Ureter (tissue), 1 donor: Measurements from ENCODE around the gene THSD8. TPM values are rescaled to one million over a fixed set of nuclear protein-coding genes. Genes with fewer than 3 reads are reported as not detected.
A peak's percentile ranks its signal among the peaks of the same experiment; 100 is the strongest.

Experiments
- DNase-seq: peaks from one replicate; pipeline ENCODE4 v3.0.0-alpha.2; 2020; ENCODE audit warnings: low spot score
- total RNA-seq: library from RNA; stranded (reverse); gene quantifications from one replicate; pipeline ENCODE4 v1.2.4, GENCODE V29; 2023
- donor health status: DM: yes; HTN: yes; CAD: no.

Gene THSD8
- total RNA-seq, 1 donor from 2014 or later: 4.4 TPM

DNA sequence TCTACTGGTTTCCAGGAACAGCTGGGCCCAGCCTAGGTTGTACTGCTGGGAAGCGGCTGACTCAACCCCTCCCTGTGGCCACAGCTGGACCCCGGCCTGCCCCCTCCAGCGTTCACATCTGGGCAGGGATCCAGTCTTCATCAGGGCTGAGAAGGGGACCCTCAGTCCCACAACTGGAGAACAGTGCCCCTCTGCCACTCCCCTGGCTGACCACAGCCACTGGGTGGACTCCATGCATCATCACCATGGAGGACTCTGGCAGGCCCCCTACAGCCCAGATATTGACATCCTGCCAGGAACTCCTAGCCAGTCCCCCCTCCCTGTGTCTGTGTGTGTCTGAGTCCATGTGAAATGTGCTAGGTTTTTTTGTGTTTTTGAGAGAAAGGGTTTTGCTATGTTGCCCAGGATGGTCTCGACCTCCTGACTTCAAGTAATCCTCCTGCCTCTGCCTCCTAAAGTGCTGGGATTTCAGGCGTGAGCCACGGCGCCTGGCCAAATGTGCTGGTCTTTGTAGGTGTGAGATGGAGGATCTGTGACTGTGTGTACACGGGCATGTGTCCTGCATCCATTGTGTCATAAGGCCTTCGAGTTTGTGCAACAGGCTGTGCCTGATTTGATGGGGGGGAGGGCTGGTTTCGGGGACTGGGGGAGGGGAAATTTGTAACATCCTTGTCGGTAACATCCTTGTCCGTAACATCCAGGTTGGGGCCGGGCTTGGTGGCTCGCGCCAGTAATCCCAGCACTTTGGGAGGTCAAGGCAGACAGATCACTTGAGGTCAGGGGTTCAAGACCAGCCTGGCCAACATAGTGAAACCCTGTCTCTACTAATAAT is 22.5 kb upstream of the THSD8 start:
- peak; percentile 73 for DNase-seq

DNA sequence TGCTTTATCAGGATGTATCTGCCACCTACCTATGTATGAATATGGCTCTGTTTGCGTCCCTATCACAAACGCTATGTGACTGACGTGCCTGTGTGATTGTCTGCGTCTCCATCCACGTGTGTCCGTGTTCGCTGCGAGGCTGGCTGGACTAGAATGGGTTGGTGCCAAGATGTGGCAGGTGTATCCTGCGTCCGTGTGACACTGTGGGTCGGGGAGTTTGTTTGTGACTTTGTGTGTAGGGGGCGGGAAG is 19.8 kb upstream of the THSD8 start:
- peak; percentile 73 for DNase-seq

DNA sequence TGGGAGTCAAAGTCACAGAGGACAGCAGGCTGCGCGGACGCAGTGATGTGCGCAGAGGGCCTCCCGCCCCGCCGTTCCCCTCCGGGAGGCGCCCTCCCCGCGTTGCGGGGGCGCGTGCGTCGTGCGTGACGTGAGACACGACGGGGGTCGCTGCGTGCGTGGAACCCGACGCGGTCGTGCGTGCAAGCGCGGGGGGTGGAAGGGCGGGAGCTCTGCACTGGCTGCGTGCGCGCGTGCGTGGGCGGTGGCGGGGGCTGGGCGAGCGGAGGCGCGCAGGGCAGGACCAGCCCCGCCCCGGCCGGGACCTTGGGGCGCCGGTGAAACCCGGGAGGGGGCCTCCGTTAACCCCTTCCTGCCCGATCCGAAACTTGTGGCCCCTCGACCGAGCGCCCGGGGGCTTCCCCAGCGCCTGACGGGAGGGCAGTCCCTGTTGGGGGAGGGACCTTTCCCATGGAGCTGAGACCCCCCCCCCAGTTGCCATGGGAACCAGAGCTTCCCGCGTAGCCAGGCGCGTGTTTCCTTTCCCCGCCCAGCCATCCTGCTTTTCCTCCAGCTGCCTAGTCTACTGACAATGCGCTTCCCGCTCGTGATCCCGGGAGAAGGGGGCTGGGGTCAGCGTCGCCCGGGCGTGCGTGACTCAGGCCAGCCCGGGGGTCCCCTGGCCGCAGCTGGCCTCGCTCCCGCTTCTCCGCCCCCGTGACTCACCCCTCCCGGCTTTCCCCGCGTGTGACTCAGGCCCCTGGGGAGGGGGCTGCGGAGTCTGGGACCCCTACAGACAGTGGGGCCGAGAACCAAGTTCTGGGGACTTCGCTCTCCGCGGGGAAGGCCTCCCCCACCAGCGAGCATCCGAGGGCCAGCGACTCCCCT is 19.2 kb upstream of the THSD8 start:
- DNase-seq: peak; percentile 86

DNA sequence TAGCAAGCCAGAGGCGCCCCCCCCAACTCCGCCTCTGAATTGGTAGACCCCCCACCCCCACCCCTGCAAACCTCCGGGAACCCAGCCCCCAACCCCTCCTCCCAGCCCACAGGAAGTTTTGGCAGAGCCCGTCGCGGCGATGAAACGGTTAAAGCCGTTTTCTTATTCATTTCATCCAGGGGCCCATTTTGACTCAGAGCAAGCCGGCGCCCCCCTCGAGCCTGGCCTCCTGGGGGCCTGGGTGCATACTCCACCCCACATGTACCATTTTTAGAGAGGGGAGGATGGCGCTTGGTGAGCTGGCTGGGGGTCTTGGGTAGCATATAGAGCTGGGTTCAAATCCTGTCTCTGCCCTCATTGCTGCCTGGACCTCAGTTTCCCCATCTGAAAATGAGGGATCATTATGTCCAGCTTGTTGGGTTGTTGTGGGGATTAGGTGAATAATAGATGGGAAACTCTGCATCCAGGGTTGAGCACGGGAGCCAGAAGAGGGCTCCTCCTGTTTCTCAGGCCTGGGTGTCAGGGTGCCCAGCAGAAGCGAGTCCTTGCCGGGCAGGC is 18.5 kb upstream of the THSD8 start:
- no peak for DNase-seq

DNA sequence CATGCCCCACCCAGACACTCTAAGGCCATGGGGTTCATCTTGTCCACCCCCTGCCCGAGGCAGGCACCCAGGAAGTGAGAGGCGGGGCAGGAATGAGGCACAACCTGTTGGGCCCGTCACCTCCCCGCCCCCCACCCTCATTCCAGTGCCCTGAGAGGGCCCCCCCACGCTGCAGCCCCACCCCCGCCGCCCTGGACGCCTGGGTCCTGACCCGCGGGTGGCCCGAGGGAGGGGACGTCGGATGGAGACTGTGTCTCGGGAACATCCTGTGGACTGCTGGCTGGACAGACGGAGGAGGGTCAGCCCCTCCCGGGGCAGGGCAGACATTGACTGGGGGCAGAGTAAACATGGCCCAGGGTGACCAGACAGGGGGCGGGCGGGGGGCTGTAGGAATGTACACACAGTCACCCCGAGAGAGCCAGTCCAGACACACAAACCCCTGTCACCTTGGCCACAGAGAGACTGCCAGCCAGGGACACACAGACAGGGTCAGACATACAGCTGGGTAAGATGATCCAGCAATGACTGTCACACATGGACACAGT is 17.9 kb upstream of the THSD8 start:
- DNase-seq: peak; percentile 79

DNA sequence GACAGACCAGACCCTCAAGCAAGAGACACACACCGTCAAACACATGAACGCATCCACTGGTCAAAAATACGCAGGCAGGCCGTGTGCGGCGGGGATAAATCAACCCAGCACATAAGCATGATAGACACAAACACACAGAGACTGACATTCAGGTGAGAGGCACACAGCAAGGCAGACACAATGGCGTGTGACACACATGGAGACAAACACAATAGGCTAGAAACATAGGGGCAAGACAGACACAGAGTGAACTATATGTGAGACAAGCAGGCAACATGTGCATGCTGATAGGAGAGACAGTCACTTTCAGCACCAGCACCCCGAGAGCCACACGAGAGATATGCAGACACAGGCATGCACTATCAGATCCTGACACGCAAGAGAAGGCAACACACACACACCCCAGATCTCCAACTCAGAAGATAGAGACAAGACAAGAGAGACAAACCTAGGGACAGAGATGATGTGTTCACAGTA is 17.4 kb upstream of the THSD8 start:
- DNase-seq: no peak

DNA sequence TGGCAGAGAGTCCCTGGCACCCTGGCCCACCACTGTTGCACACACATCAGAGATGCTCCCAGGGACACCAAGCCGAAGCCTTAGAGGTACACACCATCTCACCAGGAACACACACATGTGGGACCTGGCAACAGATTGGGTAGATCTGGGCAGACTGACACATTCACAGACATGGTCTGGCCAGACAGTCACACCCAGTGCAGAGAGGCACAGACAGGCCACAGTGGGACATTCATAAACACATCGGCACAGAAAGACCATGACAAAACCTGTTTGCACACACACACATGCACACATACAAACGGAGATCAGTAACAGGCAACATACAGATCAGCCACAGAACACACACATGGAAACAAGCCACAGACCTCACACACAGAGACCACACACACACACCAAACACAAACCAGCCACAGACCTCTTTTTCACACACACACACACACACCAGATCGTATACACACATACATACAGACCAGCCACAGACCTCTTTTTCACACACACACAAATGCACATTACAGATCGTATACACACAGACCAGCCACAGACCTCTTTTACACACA is 16.9 kb upstream of the THSD8 start:
- no peak for DNase-seq

DNA sequence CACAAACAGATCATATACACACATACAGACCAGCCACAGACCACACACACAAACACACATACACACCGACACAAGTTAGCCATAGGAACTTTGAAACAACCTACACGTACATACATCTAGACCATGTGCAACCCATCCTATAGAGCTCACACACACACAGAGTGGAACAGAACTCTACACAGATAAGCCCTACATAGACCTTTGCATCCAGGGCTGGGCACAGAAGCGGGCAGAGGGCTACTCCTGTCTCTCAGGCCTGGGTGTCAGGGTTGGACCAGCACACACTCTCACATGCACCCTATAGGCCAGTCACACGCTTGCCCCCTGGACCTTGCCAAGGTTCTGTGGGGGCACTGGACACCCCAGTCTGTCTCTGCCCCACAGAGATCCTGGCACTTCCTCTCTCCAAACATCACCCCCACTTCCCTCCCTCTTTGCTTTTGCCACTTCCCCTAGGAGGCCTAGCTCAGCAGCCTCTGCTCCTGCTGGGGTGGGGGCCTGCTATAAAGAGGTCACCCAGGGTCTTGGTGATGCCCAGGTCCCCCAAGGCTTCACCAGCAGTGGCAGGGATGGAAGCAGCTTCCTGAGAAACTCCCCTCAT is 16.3 kb upstream of the THSD8 start:
- DNase-seq: no peak

DNA sequence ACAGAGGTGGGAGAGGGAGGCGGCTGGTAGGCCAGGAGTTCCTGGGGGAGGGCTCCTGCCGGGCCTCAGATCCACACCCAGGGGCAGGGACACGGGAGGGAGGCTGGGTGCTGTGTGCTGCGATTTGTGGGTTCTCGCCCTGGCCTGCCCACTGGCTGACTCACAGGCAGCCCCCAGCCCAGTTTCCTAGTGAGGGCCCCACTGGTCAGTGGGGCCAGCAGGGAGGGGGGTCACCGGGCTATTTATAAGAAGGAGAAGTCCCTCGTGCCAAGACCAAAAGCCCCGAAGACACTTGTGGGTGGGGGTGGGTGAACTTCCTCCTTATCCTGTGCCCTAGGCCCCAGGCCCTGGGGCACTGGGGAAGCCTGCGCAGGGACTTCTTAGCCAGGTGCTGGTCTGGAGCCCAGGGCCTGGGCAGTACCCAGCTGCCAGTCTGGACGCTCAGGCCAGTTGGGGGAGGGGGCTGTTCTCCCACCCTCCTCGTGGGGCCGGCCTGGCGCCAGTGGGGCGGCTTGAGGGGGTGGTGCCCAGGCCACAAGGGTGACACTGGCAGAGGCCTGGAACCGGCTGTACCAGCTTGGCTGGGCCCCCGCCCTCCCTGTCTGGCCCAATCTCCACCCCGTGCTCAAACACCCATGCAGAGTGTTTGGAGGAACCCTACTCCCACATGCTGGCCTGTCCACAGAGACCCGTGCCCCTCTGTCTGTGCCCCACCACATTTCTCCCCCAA is 15.6 kb upstream of the THSD8 start:
- peak; percentile 85 for DNase-seq

DNA sequence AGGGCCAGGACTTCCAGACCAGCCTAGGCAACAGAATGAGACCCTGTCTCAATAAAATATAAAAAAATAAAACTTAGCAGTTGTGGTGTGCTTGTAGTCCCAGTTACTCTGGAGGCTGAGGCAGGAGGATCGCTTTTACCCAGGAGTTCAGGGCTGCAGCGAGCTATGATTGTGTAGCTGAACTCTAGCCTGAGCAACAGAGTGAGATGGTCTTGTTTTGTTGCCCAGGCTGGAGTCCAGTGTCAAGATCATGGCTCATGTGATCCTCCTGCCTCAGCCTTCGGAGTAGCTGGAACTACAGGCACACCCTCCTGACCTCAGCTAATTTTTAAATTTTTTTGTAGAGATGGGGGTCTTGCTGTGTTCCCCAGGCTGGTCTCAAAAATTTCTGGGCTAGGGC is 14.9 kb upstream of the THSD8 start:
- DNase-seq: no peak

DNA sequence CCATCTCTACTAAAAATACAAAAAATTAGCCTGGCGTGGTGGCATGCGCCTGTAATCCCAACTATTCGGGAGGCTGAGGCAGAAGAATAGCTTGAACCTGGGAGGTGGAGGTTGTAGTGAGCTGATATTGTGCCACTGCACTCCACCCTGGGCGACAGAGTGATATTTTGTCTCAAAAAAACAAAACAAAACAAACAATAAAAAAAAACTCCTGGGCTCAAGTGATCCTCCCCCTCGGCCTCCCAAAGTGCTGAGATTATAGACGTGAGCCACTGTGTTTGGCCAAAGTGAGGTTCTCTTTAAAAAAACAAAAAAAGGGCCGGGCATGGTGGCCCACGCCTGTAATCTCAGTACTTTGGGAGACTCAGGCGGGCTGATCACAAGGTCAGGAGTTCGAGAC is 14.4 kb upstream of the THSD8 start:
- no peak for DNase-seq

DNA sequence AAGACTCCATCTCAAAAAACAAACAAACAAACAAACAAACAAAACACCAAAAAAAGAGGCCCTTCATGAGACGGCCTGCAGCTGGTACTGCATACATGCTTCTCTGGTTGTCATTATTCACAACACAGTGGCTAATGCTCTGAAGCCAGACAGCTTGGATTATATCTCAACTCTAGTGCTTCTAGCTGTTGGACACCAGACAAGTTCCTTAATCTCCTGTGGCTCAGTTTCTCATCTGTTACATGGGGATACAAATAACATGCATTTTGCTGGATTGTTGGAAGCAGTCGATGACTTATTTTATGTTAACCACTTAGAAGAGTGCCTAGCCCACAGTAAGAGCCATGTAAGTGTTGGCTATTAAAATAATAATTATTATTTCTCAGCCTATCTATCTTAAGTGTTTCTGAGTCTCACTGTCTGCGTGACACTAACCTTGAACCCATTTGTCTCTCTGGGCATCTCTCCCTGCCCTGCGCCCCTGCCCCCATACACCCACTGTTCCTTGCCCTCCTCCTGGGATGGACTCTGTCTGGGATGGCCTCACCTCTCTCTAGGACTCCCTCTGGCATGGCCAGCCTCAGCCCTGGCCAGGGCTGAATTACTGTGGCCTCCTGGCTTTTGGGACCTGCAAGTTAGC is 13.7 kb upstream of the THSD8 start:
- no peak for DNase-seq

DNA sequence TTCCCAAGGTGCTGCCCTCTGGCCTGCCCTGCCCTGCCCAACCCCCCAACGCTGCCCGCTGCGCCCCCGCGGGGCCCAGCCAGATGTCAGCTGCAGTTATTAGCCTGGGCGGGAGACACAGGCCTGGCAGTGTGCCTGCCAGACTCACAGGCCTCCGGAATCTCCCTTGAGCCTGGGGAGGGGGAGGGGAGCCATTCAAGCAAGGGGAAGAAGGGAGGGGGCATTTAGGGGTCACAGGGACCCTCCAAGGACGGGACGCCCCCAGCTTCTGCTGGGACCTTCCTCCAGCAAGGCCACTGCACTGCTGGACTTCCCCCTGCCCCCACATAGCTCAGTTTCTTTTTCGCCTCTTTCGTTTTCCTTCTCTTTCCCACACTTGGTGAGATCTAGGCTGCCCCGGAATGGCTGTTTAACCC is 13.2 kb upstream of the THSD8 start:
- DNase-seq: peak; percentile 80

DNA sequence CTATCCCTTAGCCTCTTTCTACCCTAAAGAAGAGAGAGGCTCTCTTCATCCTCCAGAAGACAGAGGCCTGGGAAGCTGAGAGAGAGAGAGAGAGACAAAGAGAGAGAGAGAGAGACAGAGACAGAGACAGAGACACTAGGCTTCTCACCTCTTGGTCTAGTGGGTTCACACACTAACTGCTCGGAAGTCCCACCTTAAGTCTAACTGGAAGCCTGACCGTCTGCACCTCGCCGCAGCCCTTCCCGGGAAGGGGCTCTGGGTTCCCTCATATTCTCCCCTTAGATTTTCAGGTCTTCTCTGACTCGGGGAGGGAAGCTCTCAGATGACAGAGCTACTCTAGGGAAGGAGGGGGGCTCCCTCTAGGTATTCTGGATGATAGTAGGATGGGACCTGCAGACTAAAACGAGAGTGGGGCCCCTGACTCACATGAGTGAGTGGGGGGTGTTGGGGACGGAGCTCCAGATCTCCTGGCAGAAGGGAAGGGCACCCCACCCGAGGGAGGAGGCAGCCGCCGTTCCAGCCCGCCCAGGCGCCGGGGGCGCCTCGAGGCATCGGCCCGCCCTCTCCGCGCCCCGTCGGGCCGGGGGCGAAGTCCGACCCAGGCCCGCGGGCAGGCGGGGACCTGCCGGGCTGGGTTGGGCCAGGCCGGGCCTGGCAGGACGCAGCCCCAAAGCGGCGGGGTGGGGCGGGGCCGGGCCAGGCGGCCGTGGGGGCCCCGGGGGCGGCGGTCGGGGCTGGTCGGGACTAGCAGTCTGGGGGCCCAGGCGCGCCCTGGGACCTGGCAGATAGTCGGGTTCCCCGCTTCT is 12.6 kb upstream of the THSD8 start:
- no peak for DNase-seq

DNA sequence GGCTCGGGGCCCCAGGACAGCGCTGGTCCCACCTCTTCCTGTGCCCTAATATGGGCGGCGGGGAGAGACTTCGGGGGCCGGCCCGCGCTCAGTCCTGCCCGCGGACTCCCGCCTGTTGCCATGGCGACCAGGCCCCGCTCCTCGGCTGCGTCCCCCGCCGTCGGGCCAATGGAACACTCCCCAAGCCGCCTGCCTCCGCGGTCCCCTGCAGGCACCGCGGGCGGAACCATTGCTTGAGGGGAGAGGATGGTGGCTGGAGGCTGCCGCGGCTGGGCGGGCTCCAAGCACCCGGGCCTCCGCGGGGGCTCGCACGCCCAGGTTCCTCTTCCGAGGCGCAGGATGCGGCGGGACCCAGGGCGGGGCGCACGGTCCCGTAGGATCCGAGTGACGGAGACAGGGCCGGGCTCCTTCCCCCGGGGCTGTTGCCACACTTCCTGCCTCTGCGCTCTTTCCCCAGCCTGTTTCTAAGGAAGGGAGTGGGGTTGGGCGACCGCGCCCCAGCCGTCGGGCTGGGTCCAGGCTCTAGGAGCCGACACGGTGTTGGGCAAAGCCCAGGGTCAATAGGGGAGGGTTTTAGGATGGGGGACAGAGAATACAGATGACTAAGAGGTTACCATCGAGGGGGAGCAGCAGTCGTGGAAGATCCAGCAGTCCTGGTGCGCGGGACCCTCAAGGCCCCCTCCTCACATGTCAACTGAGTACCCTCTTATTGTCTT is 11.8 kb upstream of the THSD8 start:
- peak; percentile 97 for DNase-seq

DNA sequence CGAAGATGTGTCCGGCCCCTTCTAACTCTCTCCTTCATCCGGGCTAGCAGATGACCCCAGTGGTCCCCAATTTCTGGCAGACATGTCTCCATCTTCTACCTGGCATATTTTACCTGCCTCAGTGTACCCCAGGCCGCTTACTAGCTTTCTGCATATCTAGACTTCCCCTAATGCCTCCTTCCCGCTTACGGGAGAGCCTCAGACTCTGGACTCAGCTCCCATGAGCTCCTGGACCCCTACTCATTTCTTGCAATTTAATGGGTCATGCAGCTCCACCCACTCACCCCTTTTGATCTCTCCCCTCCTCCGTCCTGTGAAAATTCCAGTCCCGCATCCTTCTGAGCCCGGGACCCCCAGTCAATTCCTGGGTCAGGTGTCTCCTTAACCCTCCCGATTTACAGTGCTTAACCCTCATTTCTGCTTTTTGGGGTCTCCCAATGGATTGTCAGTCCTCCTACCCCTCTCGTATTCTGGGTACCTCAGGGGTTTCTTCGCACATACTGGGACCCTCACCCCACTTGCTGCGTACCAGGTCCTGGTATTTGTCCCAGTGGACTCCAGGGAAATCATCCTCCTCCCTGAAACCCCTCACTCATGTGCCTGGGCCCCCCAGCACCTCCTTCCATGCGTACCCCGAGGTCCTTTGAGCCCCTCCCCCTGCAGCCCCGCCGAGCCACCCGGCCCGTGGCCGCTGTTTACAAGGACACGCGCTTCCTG is 11.1 kb upstream of the THSD8 start:
- peak; percentile 55 for DNase-seq

DNA sequence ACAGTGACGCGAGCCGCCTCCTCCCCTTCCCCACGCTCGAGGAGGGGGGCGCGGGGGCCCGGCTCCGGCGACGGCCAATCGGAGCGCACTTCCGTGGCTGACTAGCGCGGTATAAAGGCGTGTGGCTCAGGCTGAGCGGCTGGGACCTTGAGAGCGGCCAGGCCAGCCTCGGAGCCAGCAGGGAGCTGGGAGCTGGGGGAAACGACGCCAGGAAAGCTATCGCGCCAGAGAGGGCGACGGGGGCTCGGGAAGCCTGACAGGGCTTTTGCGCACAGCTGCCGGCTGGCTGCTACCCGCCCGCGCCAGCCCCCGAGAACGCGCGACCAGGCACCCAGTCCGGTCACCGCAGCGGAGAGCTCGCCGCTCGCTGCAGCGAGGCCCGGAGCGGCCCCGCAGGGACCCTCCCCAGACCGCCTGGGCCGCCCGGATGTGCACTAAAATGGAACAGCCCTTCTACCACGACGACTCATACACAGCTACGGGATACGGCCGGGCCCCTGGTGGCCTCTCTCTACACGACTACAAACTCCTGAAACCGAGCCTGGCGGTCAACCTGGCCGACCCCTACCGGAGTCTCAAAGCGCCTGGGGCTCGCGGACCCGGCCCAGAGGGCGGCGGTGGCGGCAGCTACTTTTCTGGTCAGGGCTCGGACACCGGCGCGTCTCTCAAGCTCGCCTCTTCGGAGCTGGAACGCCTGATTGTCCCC is 10.4 kb upstream of the THSD8 start, which contains the start of gene JUNB:
TSS of gene JUNB (plus strand) at position 142 of the 706 bp plus-strand sequence. CDS start at position 428, 286 bp downstream.
- peak; percentile 99 for DNase-seq
